ENCODE data around the gene GEN1. TPM values are rescaled to one million over a fixed set of nuclear protein-coding genes. Genes with fewer than 3 reads are reported as not detected.

The GEN1 gene
- polyA plus RNA-seq, 1 donor = 10.7 TPM

- Histone ChIP-seq H3K4me3 (ENCODE audit: low read length) (peak overlapping the region; percentile 92), H3K9me3 (ENCODE audit: control insufficient read depth, low read depth, low read length) (no peaks in the 10 kb centered on the region), H3K27me3 (ENCODE audit: control insufficient read depth, insufficient read depth, low read length) (no peaks in the 10 kb centered on the region), H3K27ac (ENCODE audit: low read length) (no peak overlapping the region), H3K4me1 (ENCODE audit: control insufficient read depth, insufficient read depth, low read length) (peaks cover 6% of the 10 kb centered on the region), H3K36me3 (ENCODE audit: control insufficient read depth, insufficient read depth, low read length) (no peaks in the 10 kb centered on the region)
- DNase-seq = no peak
- WGBS (ENCODE audit: insufficient coverage, low lambda C conversion rate) = no CpG with 5 or more reads among the region's 3 CpGs
Observed at GRCh38 chr2:17752246-17752645, 1.7 kb upstream of the GEN1 start.

DNA sequence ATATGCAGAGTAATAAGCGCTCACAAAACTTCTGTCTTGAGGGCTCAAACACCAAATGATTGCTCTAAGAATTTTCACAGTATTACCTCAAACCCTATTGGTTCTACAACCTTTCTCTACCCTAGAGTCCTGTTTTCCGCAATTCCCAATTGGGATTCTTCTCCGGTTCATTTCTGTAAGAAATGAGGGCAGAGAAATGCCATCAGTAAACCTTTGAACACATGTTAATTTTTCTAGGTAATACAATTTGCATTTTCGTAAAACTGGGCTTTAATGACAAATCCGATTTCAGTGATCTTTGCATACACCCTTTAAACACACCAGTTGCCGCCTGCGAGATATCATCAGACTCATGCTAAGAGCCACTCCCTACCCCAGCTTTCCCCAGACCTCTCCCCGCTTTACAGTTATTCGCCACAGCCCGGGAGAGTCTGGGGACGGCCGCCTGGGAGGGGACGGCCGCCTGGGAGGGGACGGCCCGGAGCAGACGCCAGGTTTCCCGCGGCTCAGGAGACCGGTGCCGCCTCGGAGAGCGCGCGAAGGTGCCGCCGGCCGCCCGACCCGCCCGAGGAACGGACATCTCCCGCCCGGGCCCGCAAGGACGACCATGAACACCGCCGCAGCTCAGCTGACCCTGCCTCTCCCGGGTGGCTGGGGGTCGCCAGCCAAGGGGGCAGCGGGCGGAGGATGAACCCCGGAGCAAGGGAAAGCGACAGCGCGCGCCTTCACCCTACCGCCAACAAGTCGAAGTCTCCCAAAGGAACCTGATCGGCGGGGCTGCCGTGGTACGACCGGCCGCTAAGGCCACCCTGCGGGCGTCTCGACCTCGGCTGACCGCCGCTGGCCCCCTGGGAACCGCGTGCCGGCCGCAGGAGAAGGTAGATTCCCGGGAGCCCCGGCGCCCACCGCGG, 791 bp upstream of the GEN1 start:
- Histone ChIP-seq H3K4me1 (ENCODE audit: control insufficient read depth, insufficient read depth, low read length) (peaks cover 6% of the 10 kb centered on the region), H3K27me3 (ENCODE audit: control insufficient read depth, insufficient read depth, low read length) (no peaks in the 10 kb centered on the region), H3K9me3 (ENCODE audit: control insufficient read depth, low read depth, low read length) (no peaks in the 10 kb centered on the region), H3K27ac (ENCODE audit: low read length) (peak overlapping the region; percentile 98), H3K36me3 (ENCODE audit: control insufficient read depth, insufficient read depth, low read length) (no peaks in the 10 kb centered on the region), H3K4me3 (ENCODE audit: low read length) (peak overlapping the region; percentile 92)
- peak; percentile 33 to 68 for DNase-seq
- WGBS (ENCODE audit: insufficient coverage, low lambda C conversion rate) = 6% methylated on average over 3 of the region's 70 CpGs

- H3K4me1 ChIP-seq (ENCODE audit: control insufficient read depth, insufficient read depth, low read length) = peaks cover 6% of the 10 kb centered on the region
- no peaks in the 10 kb centered on the region for H3K9me3 ChIP-seq (ENCODE audit: control insufficient read depth, low read depth, low read length)
- no peaks in the 10 kb centered on the region for H3K27me3 ChIP-seq (ENCODE audit: control insufficient read depth, insufficient read depth, low read length)
- 10% methylated on average over 3 of the region's 8 CpGs for WGBS (ENCODE audit: insufficient coverage, low lambda C conversion rate)
- peak overlapping the region; percentile 98 for H3K27ac ChIP-seq (ENCODE audit: low read length)
- H3K4me3 ChIP-seq (ENCODE audit: low read length) = peak overlapping the region; percentile 92
- peak in 1 of 2 donors; percentile 19 for DNase-seq
- no peaks in the 10 kb centered on the region for H3K36me3 ChIP-seq (ENCODE audit: control insufficient read depth, insufficient read depth, low read length)
Observed at GRCh38 chr2:17754773-17755425, 961 bp downstream of the GEN1 start.

DNA sequence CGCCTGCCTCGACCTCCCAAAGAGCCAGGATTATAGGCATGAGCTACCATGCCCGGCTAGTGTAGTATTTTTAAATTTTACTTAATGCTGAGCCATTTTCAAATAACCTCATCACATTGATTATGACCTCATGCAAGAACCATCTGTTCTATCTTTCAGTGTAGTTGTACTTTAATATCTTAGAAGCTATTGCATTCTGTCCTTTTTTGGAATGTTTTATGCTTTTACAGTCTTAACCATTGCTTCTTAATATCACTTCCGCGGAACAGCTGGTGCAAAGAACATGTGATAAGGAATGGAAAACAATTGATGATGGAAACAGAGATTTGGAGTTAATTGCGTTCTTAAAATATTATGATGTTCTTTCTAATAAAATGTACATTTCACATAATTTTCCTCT, 2.7 kb downstream of the GEN1 start:
- peak overlapping the region; percentile 64 for H3K27ac ChIP-seq (ENCODE audit: low read length)
- H3K36me3 ChIP-seq (ENCODE audit: control insufficient read depth, insufficient read depth, low read length) = peaks cover 4% of the 10 kb centered on the region
- H3K4me3 ChIP-seq (ENCODE audit: low read length) = no peak overlapping the region
- H3K27me3 ChIP-seq (ENCODE audit: control insufficient read depth, insufficient read depth, low read length) = no peaks in the 10 kb centered on the region
- peak; percentile 20 to 67 for DNase-seq
- WGBS (ENCODE audit: insufficient coverage, low lambda C conversion rate) = no CpG with 5 or more reads among the region's 6 CpGs
- H3K9me3 ChIP-seq (ENCODE audit: control insufficient read depth, low read depth, low read length) = no peaks in the 10 kb centered on the region
- peaks cover 6% of the 10 kb centered on the region for H3K4me1 ChIP-seq (ENCODE audit: control insufficient read depth, insufficient read depth, low read length)

DNA sequence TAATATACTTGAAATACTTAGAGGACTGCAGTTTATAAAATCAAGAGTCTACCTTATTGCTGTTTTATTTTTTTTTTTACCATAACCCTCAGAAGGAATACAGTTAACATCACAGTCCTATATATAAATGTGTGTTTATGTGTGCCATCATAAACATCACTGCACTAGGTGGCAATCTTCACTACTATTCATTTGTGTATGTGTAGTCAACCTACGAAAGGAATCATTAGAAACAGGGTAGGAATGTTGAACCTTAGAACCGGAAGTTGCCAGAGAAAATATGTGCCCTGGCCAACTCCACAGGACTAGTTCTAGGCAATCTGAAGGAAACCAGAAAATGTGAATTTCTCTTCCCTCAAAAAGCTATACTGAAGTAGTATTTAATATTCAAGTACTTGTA, 3.4 kb downstream of the GEN1 start:
- peak; percentile 51 to 80 for DNase-seq
- H3K27me3 ChIP-seq (ENCODE audit: control insufficient read depth, insufficient read depth, low read length) = no peaks in the 10 kb centered on the region
- peaks cover 4% of the 10 kb centered on the region for H3K36me3 ChIP-seq (ENCODE audit: control insufficient read depth, insufficient read depth, low read length)
- H3K4me1 ChIP-seq (ENCODE audit: control insufficient read depth, insufficient read depth, low read length) = peaks cover 6% of the 10 kb centered on the region
- no peaks in the 10 kb centered on the region for H3K9me3 ChIP-seq (ENCODE audit: control insufficient read depth, low read depth, low read length)
- H3K27ac ChIP-seq (ENCODE audit: low read length) = peak overlapping the region; percentile 64
- no CpG with 5 or more reads among the region's 2 CpGs for WGBS (ENCODE audit: insufficient coverage, low lambda C conversion rate)
- no peak overlapping the region for H3K4me3 ChIP-seq (ENCODE audit: low read length)

GRCh38 chr2:17758118-17758517, 4.2 kb downstream of the GEN1 start:
- Histone ChIP-seq H3K4me1 (ENCODE audit: control insufficient read depth, insufficient read depth, low read length) (peaks cover 6% of the 10 kb centered on the region), H3K27me3 (ENCODE audit: control insufficient read depth, insufficient read depth, low read length) (no peaks in the 10 kb centered on the region), H3K4me3 (ENCODE audit: low read length) (no peak overlapping the region), H3K36me3 (ENCODE audit: control insufficient read depth, insufficient read depth, low read length) (peaks cover 4% of the 10 kb centered on the region), H3K27ac (ENCODE audit: low read length) (no peak overlapping the region), H3K9me3 (ENCODE audit: control insufficient read depth, low read depth, low read length) (no peaks in the 10 kb centered on the region)
- WGBS (ENCODE audit: insufficient coverage, low lambda C conversion rate) = 55% methylated on average over 2 of the region's 3 CpGs
- DNase-seq = no peak

GRCh38 chr2:17759805-17760204, 5.9 kb downstream of the GEN1 start:
- peaks cover 4% of the 10 kb centered on the region for H3K36me3 ChIP-seq (ENCODE audit: control insufficient read depth, insufficient read depth, low read length)
- H3K27me3 ChIP-seq (ENCODE audit: control insufficient read depth, insufficient read depth, low read length) = no peaks in the 10 kb centered on the region
- WGBS (ENCODE audit: insufficient coverage, low lambda C conversion rate) = no CpG with 5 or more reads among the region's 2 CpGs
- DNase-seq = no peak
- H3K4me3 ChIP-seq (ENCODE audit: low read length) = no peak overlapping the region
- peaks cover 3% of the 10 kb centered on the region for H3K4me1 ChIP-seq (ENCODE audit: control insufficient read depth, insufficient read depth, low read length)
- no peaks in the 10 kb centered on the region for H3K9me3 ChIP-seq (ENCODE audit: control insufficient read depth, low read depth, low read length)
- H3K27ac ChIP-seq (ENCODE audit: low read length) = no peak overlapping the region

DNA sequence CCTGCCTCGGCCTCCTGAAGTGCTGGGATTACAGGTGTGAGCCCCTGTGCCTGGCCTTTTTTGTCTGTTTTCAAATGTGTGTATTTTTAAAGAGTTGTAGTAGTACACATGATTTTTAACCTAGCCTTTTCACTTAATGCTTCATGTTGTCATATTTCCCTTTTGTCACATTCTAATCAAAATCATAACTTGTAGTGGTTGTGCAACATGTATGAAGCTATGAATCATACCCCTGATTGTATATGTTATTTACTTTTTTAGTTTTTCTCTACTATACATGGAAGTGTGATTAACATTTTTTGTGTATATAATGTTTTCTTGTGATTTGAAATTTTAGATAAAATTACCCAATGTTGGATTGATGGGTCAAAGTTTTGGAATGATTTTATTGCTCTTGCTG, 8.5 kb downstream of the GEN1 start:
- Histone ChIP-seq H3K36me3 (ENCODE audit: control insufficient read depth, insufficient read depth, low read length) (peaks cover 9% of the 10 kb centered on the region), H3K27ac (ENCODE audit: low read length) (no peak overlapping the region), H3K9me3 (ENCODE audit: control insufficient read depth, low read depth, low read length) (no peaks in the 10 kb centered on the region), H3K4me1 (ENCODE audit: control insufficient read depth, insufficient read depth, low read length) (no peaks in the 10 kb centered on the region), H3K4me3 (ENCODE audit: low read length) (no peak overlapping the region), H3K27me3 (ENCODE audit: control insufficient read depth, insufficient read depth, low read length) (no peaks in the 10 kb centered on the region)
- DNase-seq = no peak
- WGBS (ENCODE audit: insufficient coverage, low lambda C conversion rate) = no CpG with 5 or more reads among the region's 1 CpG

DNA sequence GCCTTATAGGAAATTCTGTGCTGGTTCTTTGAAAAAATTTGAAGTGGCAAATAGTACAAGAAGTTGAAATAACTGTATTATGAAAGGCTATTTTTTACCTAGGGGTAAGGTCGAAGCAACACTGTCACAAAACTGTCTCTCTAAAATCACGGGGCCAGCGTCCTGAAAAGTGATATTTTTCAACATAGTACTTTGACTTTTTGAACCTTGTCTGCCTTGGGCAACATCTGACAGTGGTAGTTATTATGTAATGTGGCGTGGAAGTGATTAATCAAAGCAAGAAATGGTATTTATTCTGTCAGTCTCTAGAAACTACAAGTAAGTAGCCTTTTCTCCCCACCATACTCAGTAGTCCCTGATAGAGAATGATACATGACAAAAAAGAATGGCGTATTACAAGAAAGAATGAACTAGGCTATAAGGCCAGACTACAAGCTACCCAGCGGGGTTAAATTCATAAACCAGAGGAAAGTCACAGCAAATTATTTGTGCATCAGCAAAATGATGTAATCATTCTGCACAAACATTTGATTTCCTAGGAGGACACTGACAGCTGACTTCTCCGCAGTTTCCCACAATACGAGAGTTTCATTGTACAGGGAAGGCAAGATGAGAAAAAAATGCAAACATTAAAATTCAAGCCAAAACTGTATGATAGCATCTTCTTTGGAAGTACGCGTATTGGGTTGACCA, 9.8 kb downstream of the GEN1 start:
- Histone ChIP-seq H3K4me1 (ENCODE audit: control insufficient read depth, insufficient read depth, low read length) (no peaks in the 10 kb centered on the region), H3K27me3 (ENCODE audit: control insufficient read depth, insufficient read depth, low read length) (no peaks in the 10 kb centered on the region), H3K27ac (ENCODE audit: low read length) (no peak overlapping the region), H3K4me3 (ENCODE audit: low read length) (no peak overlapping the region), H3K9me3 (ENCODE audit: control insufficient read depth, low read depth, low read length) (no peaks in the 10 kb centered on the region), H3K36me3 (ENCODE audit: control insufficient read depth, insufficient read depth, low read length) (peaks cover 11% of the 10 kb centered on the region)
- 97% methylated on average over 6 of the region's 10 CpGs for WGBS (ENCODE audit: insufficient coverage, low lambda C conversion rate)
- peak in 1 of 2 donors; percentile 26 for DNase-seq

DNA sequence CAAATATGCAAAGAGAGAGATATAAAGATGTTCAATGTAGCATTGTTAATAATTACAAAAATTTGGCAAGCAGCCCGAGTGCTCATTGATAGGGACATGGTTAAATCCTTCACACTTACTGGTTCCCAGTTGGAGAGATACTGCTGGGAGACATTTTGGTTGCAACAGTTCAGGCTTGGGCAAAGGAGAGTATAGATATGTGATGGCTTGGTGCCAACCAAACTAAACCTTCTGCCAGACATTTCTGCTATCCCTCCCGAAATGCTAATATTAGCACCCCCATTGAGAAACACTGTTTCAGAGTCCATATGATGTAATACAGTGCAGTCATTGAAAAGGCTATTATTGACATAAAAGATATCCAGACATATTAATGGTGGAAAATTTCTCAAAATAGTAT, 11.5 kb downstream of the GEN1 start:
- Histone ChIP-seq H3K27ac (ENCODE audit: low read length) (no peak overlapping the region), H3K9me3 (ENCODE audit: control insufficient read depth, low read depth, low read length) (no peaks in the 10 kb centered on the region), H3K27me3 (ENCODE audit: control insufficient read depth, insufficient read depth, low read length) (no peaks in the 10 kb centered on the region), H3K36me3 (ENCODE audit: control insufficient read depth, insufficient read depth, low read length) (peaks cover 8% of the 10 kb centered on the region), H3K4me3 (ENCODE audit: low read length) (no peak overlapping the region), H3K4me1 (ENCODE audit: control insufficient read depth, insufficient read depth, low read length) (no peaks in the 10 kb centered on the region)
- WGBS (ENCODE audit: insufficient coverage, low lambda C conversion rate) = no CpG with 5 or more reads among the region's 2 CpGs
- no peak for DNase-seq
